ENCODE measurements around the gene ATP11A. TPM values are rescaled to one million over a fixed set of nuclear protein-coding genes. Genes with fewer than 3 reads are reported as not detected.

The ATP11A gene
- total and polyA plus RNA-seq, 9 of the 15 experiments (the other 6 are each of a cell fraction or from before 2014, with no cell fraction given), result 0.38 to 34.2 (median 4.2) TPM

GRCh38 chr13:112926993-112927392, 237.2 kb downstream of the ATP11A start:
- Histone ChIP-seq H3K79me2 (ENCODE audit: control insufficient read depth, insufficient read depth, low read length) (no peaks in the 10 kb centered on the region), H3K4me1 (replicated peaks in 1 of 2; ENCODE audit: control insufficient read depth in 2 of 2, insufficient read depth in 2 of 2, low read length in 2 of 2) (no peaks in the 10 kb centered on the region; a peak in 1 of 5 replicates), H3K27me3 (ENCODE audit: control insufficient read depth in 2 of 2, insufficient read depth in 2 of 2, low read length in 2 of 2) (peaks cover 10 to 34% of the 10 kb centered on the region in 2 experiments; a peak in 4 of 5 replicates), H3K36me3 (ENCODE audit: control insufficient read depth, insufficient read depth, low read length) (no peaks in the 10 kb centered on the region), H3K4me3 (no peak overlapping the region), H3K9me1 (ENCODE audit: control insufficient read depth, insufficient read depth, low read length) (no peaks in the 10 kb centered on the region), H3K4me2 (ENCODE audit: insufficient read depth, low read length) (no peak overlapping the region), H2AFZ (ENCODE audit: low read depth, low read length) (no peak overlapping the region), H4K20me1 (replicated peaks; ENCODE audit: control insufficient read depth, insufficient read depth, low read length) (no peaks in the 10 kb centered on the region), H3K9me3 (replicated peaks; ENCODE audit: control insufficient read depth, insufficient read depth, low read depth, low read length) (no peaks in the 10 kb centered on the region; the same call in 1 of the 2 replicates), H3K9ac (ENCODE audit: insufficient read depth in 1 of 2, low read depth in 2 of 2, low read length in 2 of 2) (no peak overlapping the region), H3K27ac (ENCODE audit: extremely low read depth, low read depth, low read length) (no peak overlapping the region)
- intact Hi-C loops (cut with micrococcal nuclease) (no loop called here), in situ Hi-C loops (cut with MboI) (loop anchor here (25.0 kb wide), 1 partner anchor 460 kb away; no protein-coding TSS in a partner anchor)
- no peak for ATAC-seq
- no TSS peak for BruUV-seq (replicated peaks)
- 1% methylated on average over 5 of the region's 5 CpGs for WGBS (ENCODE audit: insufficient coverage, low coverage, missing lambda C conversion rate)
- ChIA-PET CTCF (ENCODE audit: low intra/inter-chr PET ratio) (no interaction called here), POLR2A (interaction anchor here (0.7 kb wide), 1 partner anchor 522 kb away, joined by 3 read pairs; no protein-coding TSS in a partner anchor)
- DNase-seq (ENCODE audit: extremely low read depth in 1 of 4, low spot score in 3 of 4), result no peak
- TF ChIP-seq SETDB1 (IDR thresholded peaks at IDR 0.05; ENCODE audit: low read length), result no peak
- no peak for TF ChIP-seq ZNF511 (CRISPR knock-in tag; IDR thresholded peaks at IDR 0.05)
- no peak for TF ChIP-seq ZNF217 (CRISPR knock-in tag; IDR thresholded peaks at IDR 0.05)
- TF ChIP-seq POLR2A (conservative IDR thresholded peaks at IDR 0.05), result no peak
- TF ChIP-seq BRF2 (IDR thresholded peaks at IDR 0.05; ENCODE audit: borderline replicate concordance, insufficient read depth, insufficient read length), result no peak
- no peak for FAIRE-seq
